GM10266 (cell line): ENCODE results near the gene RPL31.

Experiments
- DNase-seq: peaks from one replicate; pipeline ENCODE4 v3.0.0; 2012; ENCODE audit errors: extremely low spot score
- CTCF ChIP-seq: IDR thresholded peaks from 2 replicates; pipeline ENCODE4 v1.5.1; 2012; ENCODE audit warnings: mild to moderate bottlenecking, low read depth; ENCODE audit not compliant: control insufficient read depth, insufficient read depth; ENCODE audit errors: missing control alignments

RPL31 gene

GRCh38 chr2:100988630-100989417 is 13.3 kb upstream of the RPL31 start:
- DNase-seq, result no peak
- no peak for TF ChIP-seq CTCF

GRCh38 chr2:100989666-100990065 is 12.4 kb upstream of the RPL31 start:
- TF ChIP-seq CTCF, result no peak
- no peak for DNase-seq

GRCh38 chr2:100990166-100990565 is 11.9 kb upstream of the RPL31 start:
- no peak for DNase-seq
- no peak for TF ChIP-seq CTCF

DNA sequence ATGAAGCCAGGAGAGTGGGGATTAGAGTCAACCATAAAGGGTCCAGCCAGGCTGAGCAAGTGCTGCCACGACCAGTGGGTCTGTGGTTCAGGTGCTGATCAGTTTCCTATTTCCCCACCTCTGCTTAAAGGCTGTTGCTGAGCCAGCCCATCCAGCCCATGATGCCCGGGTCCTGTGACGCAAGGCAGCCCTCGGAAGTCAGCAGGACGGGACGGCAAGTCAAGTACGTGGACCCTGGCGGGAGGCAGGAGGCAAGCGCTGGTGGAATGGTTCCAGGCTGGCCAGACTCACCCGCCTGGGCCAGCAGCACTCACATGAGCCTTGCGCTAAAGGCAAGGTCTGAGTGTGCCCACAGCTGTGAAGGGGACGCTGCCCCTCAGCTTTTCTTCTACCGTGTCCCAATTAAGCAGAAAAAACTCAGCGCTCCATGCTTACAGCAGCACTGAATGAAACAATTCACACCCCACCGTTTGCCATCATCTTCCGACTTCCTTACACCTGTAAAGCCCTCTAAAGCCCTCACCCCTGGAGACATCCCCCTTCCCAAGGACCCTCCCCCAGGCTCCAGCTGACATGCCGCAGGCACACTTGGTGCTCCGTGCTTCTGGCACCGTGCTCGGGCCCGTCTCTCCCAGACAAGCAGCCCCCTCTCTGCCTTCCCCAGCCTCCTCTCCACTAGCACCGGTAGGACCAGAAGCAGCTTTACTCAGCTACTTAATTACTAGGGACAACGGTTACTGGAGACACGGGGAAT is 11.3 kb upstream of the RPL31 start:
- TF ChIP-seq CTCF, result no peak
- no peak for DNase-seq

- TF ChIP-seq CTCF, result no peak
- no peak for DNase-seq
Observed at GRCh38 chr2:100991404-100991773, 10.7 kb upstream of the RPL31 start.

DNA sequence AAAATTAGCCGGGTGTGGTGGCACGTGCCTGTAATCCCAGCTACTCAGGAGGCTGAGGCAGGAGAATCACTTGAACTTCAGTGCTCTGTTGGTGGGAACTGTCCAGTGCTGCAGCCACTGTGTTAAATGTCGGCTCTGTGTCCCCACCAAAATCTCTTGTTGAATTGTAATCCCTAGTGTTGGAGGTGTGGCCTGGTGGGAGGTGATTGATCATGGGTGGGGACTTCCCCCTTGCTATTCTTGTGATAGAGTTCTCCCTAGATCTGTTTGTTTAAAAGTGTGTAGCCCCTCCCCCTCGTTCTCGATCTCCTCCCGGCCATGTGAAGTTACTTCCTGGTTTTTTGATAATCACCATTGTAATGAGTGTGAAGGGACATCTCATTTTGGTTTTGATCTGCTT is 9.8 kb upstream of the RPL31 start:
- DNase-seq, result no peak
- TF ChIP-seq CTCF, result no peak

DNA sequence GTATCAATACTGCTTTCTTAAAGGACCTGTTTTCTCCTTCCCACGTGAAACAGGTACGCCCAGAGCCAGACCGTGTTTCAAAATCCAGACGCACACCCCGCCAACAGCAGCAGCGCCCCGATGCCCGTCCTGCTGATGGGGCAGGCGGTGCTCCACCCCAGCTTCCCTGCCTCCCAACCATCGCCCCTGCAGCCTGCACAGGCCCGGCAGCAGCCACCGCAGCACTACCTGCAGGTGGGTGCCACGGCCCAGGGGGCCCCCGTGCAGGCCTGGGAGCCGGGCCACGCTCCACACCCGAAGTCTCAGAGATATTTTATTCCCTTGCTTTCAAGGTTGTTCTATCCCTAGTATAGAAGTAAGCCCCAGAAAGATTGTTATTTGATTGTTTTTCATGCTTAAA is 8.8 kb upstream of the RPL31 start:
- no peak for DNase-seq
- TF ChIP-seq CTCF, result no peak
